GM12891 (cell line): Measurements from ENCODE around the gene ZNRF1.

Experiments
- PAX5 ChIP-seq: IDR thresholded peaks from 2 replicates; pipeline ENCODE4 v1.6.1; 2011; ENCODE audit warnings: low read length, moderate library complexity, mild to moderate bottlenecking; ENCODE audit not compliant: insufficient read depth, severe bottlenecking
- POLR2A ChIP-seq: IDR thresholded peaks from 2 replicates; pipeline ENCODE4 v1.6.1; 2011; ENCODE audit warnings: low read depth, low read length, control low read depth
- POLR2AphosphoS5 ChIP-seq: IDR thresholded peaks from 2 replicates; pipeline ENCODE4 v1.6.1; 2011; ENCODE audit warnings: low read depth, low read length, control low read depth
- POU2F2 ChIP-seq: IDR thresholded peaks from 2 replicates; pipeline ENCODE4 v1.6.1; 2011; ENCODE audit warnings: low read depth, mild to moderate bottlenecking, control low read depth, low read length, moderate library complexity
- SPI1 ChIP-seq: IDR thresholded peaks from 2 replicates; pipeline ENCODE4 v1.6.1; 2011; ENCODE audit warnings: low read depth, low read length, control low read depth
- TAF1 ChIP-seq: IDR thresholded peaks from 2 replicates; pipeline ENCODE4 v1.6.1; 2011; ENCODE audit warnings: low read depth, low read length, control low read depth

DNA sequence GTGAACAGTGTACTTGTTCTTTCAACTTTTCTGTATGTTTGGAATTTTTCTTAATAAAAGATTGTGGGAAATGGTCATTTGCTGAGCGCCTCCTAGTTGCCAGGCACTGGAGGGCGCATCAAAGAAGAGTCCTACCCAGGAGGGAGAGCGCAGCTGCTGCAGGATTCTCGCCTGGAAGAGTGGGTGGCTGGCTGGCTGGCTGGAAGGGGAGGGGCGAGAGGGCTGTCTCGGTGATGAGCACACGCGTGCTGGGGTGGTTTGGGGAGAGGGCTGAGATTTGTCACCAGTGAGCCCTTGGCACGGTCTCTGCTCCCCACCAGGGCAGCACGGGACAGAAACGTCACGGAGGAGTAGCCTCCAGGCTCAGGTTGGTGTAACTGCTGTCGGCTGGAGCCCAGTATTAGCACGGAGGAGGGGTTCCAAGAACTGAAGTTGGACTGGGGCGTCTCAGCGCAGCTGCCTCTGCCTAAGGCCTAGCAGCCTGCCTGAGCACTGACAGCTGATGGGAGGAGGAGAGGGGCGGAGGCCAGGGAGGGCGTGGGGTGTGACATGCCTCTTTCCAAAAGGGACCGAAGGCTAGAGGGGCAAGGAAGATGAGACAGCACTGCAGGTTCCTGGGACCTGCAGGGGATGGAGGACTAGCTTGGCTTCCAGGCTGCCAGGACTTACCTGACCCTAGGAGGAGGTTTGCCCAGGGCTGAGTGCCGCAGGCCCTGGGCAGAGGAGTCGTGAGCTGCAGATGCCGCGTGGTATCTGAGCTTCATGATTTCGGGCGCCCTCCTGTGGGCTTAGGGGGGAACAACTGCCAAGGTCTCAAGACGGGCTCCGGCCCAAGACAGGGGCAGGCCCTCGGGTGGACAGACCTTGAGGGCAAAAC, 112.1 kb downstream of the ZNRF1 start:
- TF ChIP-seq POLR2A: no peak
- TF ChIP-seq POLR2AphosphoS5: no peak
- TF ChIP-seq TAF1: no peak
- peak; percentile 26 for TF ChIP-seq POU2F2
- no peak for TF ChIP-seq SPI1
- no peak for TF ChIP-seq PAX5
